SK-N-SH treated with all-trans-retinoic acid at 6 μM for 48 hours (cell line): ENCODE data around the gene CEP63.

ENCODE experiments used
- ESRRG ChIP-seq: fragments of 250-450 bp; sonication (Bioruptor Pico); IDR thresholded peaks from 2 replicates; pipeline ENCODE4 v1.6.1; 2021; ENCODE audit warnings: mild to moderate bottlenecking
- ISL1 ChIP-seq: fragments of 250-450 bp; sonication (Bioruptor Pico); IDR thresholded peaks from 2 replicates; pipeline ENCODE4 v2.1.2; 2022; ENCODE audit warnings: mild to moderate bottlenecking, moderate library complexity
- PATZ1 ChIP-seq: fragments of 250-450 bp; sonication (Bioruptor Pico); IDR thresholded peaks from 2 replicates; pipeline ENCODE4 v1.8.0; 2020; ENCODE audit warnings: mild to moderate bottlenecking, moderate library complexity, borderline replicate concordance
- POU6F1 ChIP-seq: fragments of 250-450 bp; sonication (Bioruptor Pico); IDR thresholded peaks from 2 replicates; pipeline ENCODE4 v1.8.0; 2021; ENCODE audit warnings: low read depth, mild to moderate bottlenecking, moderate library complexity, borderline replicate concordance
- TSHZ2 ChIP-seq: fragments of 250-450 bp; sonication (Bioruptor Pico); IDR thresholded peaks from 2 replicates; pipeline ENCODE4 v1.5.0; 2020; ENCODE audit warnings: mild to moderate bottlenecking, moderate library complexity
- ZNF565 ChIP-seq: fragments of 450-650 bp; formaldehyde crosslinking; conservative IDR thresholded peaks from 2 replicates; pipeline ENCODE4 v1.5.0; 2020; ENCODE audit warnings: low read depth, mild to moderate bottlenecking, moderate library complexity
- ZNF8 ChIP-seq: fragments of 450-650 bp; formaldehyde crosslinking; IDR thresholded peaks from 2 replicates; pipeline ENCODE4 v1.5.0; 2020; ENCODE audit warnings: mild to moderate bottlenecking, moderate library complexity

- no peak for TF ChIP-seq ESRRG (CRISPR knock-in tag)
- no peak for TF ChIP-seq POU6F1 (CRISPR knock-in tag)
- no peak for TF ChIP-seq ZNF8 (CRISPR knock-in tag)
- no peak for TF ChIP-seq PATZ1 (CRISPR knock-in tag)
- no peak for TF ChIP-seq TSHZ2 (CRISPR knock-in tag)
- no peak for TF ChIP-seq ZNF565 (CRISPR knock-in tag)
- no peak for TF ChIP-seq ISL1
These were observed 113.1 kb downstream of the CEP63 start for GRCh38 chr3:134598763-134599545.
